GM21381 (cell line): ENCODE results near the gene CCNI.

Experiments
- ATAC-seq: cut with Tn5 transposase; IDR thresholded peaks from one replicate; pipeline ENCODE4 v1.9.1; 2021; ENCODE audit warnings: mild to moderate bottlenecking, moderate library complexity; ENCODE audit not compliant: unreplicated experiment

The CCNI gene

DNA sequence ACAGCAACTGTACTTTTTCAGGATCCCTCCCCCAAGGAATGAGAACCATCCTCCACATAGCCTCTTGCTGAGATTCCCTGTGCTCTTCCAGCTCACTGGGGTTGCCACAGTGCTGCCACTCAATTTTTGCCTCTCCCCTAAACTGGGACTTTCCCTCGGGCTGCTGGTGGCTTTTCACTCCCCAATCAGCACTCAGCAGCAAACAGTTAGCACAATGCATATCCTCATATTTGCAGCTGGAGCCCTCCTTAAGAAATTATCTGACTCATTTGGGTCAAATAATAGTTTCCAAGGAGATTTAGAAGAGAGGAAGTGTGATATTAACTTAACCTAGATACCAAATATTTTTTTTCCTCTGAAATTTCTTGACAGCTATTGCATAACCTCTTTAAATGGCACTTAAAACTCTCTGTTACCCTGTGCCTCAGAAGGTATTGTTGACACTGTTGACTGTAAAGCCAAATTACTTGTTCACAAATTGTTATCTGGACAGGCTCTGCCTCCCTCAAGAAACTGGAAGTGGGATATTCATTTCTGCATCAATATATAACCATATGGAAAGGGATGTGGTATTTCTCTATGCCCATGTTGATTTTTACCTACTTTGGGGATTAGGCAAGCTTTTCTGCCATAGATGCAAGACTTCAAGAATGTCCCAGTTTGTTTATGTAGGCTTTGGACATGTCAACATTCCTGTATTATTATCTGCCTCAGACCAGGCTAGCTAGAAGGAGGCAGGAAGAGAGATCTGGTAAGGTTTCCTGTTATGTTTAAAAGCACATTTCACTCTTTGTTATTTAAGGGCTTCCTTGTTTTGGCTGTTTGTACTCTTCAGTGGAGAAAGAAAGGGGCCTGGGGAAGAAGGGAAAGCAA lies 68.2 kb downstream of the CCNI start:
- ATAC-seq: peak; percentile 75

GRCh38 chr4:77006753-77007353 lies 68.9 kb downstream of the CCNI start:
- peak; percentile 4 for ATAC-seq

GRCh38 chr4:77003400-77003799 lies 72.4 kb downstream of the CCNI start:
- no peak for ATAC-seq

GRCh38 chr4:77002321-77003107 lies 73.3 kb downstream of the CCNI start:
- ATAC-seq: no peak

DNA sequence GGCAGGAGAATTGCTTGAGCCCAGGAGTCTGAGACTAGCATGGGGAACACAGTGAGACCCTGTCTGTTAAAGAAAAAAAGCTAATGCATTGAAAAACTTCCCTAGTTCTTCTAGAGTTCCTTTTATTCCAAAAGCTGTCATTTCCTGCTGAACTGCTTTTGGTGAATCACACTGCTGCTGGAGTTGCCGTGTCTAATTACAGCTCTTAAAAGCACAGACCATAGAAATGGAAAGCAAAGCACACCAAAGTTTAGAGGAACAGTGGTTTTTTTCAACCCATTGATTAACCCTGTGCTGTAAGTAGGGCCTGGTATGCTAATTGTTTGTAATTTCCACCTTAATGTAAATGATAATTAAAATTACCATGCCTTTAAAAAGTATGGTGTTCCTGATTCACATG lies 73.9 kb downstream of the CCNI start:
- ATAC-seq: no peak

DNA sequence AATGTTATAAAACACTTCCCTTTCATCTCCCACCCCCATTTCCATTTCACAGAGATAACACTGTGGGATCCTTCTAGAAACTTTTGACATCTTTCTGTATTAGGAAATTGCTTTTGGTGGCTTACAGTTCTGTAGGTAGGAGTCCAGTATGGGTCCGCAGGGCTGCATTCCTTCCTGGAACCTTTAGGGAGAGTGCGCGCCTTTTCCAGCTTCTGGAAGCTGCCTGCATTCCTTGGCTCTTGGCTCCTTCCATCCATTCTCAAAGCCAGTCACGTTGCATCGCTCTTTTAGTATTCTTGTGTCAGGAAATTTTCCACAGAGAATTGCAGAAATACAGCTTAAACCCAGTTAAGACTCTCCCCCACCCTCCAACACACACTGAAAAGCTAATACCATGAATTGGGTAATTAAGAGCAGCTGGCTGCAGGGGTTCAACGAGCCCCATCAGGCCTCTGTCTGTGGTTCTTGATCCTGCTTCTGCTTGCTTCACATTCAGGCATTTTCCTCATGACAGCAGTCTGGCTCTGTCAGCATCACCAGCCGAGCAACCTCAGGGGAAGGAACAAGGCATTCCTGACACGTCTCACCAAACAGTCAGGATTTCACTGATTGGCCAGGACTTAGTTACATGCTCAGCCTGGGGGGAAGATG lies 77.4 kb downstream of the CCNI start:
- no peak for ATAC-seq

DNA sequence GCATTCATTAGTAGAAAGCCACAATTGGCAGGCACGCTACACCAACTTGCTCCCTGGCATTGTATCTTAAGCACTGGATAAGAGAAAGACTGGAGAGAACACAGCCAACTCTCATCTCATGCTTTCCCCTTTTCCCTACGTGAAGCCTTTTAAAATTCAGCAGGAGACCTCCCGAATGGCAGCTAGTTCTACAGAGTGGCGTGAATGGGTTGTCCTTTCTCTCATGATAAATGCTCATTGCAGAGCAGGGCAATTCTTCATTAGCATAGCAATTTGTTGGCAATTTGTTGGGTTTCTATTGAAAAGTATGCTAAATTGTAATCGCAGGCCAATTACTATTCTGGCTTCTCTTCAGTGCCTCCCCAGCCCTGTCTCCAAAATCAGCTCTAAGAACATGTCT lies 78.3 kb downstream of the CCNI start:
- no peak for ATAC-seq
